Measurements from ENCODE around the gene ACAP2.

DNA sequence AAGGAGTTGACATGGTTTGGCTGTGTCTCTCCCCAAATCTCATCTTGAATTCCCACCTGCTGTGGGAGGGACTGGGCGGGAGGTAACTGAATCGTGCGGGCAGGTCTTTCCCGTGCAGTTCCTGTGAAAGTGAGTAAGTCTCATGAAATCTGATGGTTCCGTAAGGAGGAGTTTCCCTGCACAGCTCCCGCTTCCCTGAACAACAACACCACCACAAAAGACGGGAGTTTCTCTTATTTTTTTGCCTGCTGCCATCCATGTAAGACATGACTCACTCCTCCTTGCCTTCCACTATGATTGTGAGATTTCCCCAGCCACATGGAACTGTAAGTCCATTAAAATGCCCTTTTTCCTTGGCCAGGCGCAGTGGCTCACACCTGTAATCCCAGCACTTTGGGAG lies 194.5 kb downstream of the ACAP2 start:
- TF ChIP-seq, protein P1, sequence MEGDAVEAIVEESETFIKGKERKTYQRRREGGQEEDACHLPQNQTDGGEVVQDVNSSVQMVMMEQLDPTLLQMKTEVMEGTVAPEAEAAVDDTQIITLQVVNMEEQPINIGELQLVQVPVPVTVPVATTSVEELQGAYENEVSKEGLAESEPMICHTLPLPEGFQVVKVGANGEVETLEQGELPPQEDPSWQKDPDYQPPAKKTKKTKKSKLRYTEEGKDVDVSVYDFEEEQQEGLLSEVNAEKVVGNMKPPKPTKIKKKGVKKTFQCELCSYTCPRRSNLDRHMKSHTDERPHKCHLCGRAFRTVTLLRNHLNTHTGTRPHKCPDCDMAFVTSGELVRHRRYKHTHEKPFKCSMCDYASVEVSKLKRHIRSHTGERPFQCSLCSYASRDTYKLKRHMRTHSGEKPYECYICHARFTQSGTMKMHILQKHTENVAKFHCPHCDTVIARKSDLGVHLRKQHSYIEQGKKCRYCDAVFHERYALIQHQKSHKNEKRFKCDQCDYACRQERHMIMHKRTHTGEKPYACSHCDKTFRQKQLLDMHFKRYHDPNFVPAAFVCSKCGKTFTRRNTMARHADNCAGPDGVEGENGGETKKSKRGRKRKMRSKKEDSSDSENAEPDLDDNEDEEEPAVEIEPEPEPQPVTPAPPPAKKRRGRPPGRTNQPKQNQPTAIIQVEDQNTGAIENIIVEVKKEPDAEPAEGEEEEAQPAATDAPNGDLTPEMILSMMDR (IDR thresholded peaks at IDR 0.05) = no peak
- TF ChIP-seq POLR2A (IDR thresholded peaks at IDR 0.05) (no peak), POLR2AphosphoS5 (IDR thresholded peaks at IDR 0.05) (no peak), EP300 (IDR thresholded peaks at IDR 0.05) (no peak)

Data from suprapubic skin (tissue), 4 donors.